A549 treated with RU486 at 1 μM for 4 hours (cell line): ENCODE results near the gene ZNF185. TPM values are rescaled to one million over a fixed set of nuclear protein-coding genes. Genes with fewer than 3 reads are reported as not detected.

Experiments used
- total RNA-seq: library from RNA; stranded (reverse); fragments of 200-300 nt; extraction: Qiagen RNA extraction; gene quantifications from 5 replicates; pipeline ENCODE4 v1.2.3, GENCODE V29; 2022; ENCODE audit warnings: low read depth

ZNF185 gene
- total RNA-seq, result 6.2 to 7.2 TPM (median 6.6 TPM) in 5 replicates

DNA sequence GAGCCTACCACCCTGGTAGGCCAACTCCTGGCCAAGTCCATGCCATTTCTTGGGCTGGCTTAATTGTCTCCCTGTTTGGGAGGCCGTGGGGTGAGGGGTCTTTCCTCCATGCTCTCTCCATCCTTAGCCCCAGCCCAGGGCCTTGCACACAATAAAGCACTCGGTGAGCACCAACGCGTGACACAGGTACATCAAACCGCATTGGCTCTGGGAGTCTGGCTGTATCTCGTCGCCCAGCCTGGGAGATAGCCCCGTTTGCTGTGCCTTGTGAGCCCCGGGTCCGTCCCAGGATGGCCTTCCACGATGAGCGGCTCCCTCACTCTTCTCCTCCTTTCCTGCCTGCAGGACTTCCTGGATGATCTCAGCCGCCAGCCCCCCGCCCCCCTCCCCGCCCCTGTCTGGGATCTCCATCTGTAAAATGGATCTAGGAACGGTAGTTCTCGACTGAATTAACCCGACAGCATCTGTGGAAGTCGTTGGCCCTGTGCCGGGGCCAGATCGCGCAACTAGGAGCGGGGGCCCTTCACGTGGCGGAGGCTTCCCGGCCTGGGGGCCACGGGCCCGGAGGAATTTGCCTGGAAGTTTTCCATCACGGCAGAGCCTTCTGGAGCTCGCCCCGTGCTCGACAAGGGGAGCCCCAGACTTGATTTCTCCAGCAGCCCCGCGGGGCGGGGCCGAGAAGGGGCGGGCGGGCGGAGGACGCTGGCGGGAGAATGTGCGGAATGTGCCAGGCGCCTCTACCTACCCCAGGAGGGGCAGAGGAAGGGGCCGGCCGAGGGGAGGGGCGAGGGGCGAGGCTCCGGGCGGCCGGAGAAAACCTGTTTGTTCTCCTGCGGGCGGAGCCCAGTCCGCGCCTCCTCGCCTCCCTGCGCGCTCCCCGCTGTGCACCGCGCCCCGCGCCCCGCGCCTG is at the start of gene ZNF185:
TSS of gene ZNF185 (plus strand) at position 846 of the 910 bp plus-strand sequence. CDS start 16,423 bp downstream, outside the sequence.

Other genes with a start within 250 kb of the ZNF185 start
- gene MAGEA3, start 199.3 kb upstream of the ZNF185 start, total RNA-seq, result 2.5 to 4.6 TPM (median 2.8 TPM) in 5 replicates
- gene CSAG2, start 188.8 kb upstream of the ZNF185 start, total RNA-seq, result not detected in 5 replicates
- gene MAGEA2B, start 183.4 kb upstream of the ZNF185 start, total RNA-seq, result 0.23 TPM in 1 of 5 replicates, not detected in the others
- 0.25 to 0.82 TPM (median 0.59 TPM) in 5 replicates for gene CSAG1, start 164.3 kb upstream of the ZNF185 start, total RNA-seq
- gene MAGEA12, start 164.3 kb upstream of the ZNF185 start, total RNA-seq, result 0.08 to 0.20 TPM (median 0.13 TPM) in 4 of 5 replicates, not detected in the other
- not detected in 5 replicates for gene MAGEA2, start 144.2 kb upstream of the ZNF185 start, total RNA-seq
- not detected in 5 replicates for gene CSAG3, start 138.8 kb upstream of the ZNF185 start, total RNA-seq
- 9.7 to 14.0 TPM (median 13.3 TPM) in 5 replicates for gene MAGEA6, start 128.4 kb upstream of the ZNF185 start, total RNA-seq
- gene CETN2, start 67.3 kb upstream of the ZNF185 start, total RNA-seq, result 52.9 to 93.9 TPM (median 72.5 TPM) in 5 replicates
- 38.2 to 49.3 TPM (median 41.3 TPM) in 5 replicates for gene NSDHL, start 67.0 kb upstream of the ZNF185 start, total RNA-seq
- not detected in 5 replicates for gene PNMA5, start 96.0 kb downstream of the ZNF185 start, total RNA-seq
- gene PNMA3, start 158.4 kb downstream of the ZNF185 start, total RNA-seq, result 0.13 to 0.20 TPM (median 0.14 TPM) in 5 replicates
- 3.2 to 5.5 TPM (median 5.1 TPM) in 5 replicates for gene PNMA6A, start 174.4 kb downstream of the ZNF185 start, total RNA-seq